ENCODE data around the gene UNC5B.

- no peak for TF ChIP-seq CTCF (IDR thresholded peaks at IDR 0.05)
- no peak for TF ChIP-seq POLR2A (IDR thresholded peaks at IDR 0.05)
- TF ChIP-seq EP300 (IDR thresholded peaks at IDR 0.05): no peak
- no peak for TF ChIP-seq POLR2AphosphoS5 (IDR thresholded peaks at IDR 0.05)
These were observed 127.6 kb downstream of the UNC5B start for GRCh38 chr10:71339796-71340589.

All from gastroesophageal sphincter (tissue), 3 donors.